ENCODE data around the gene AGMO.

- TF ChIP-seq, protein P1, sequence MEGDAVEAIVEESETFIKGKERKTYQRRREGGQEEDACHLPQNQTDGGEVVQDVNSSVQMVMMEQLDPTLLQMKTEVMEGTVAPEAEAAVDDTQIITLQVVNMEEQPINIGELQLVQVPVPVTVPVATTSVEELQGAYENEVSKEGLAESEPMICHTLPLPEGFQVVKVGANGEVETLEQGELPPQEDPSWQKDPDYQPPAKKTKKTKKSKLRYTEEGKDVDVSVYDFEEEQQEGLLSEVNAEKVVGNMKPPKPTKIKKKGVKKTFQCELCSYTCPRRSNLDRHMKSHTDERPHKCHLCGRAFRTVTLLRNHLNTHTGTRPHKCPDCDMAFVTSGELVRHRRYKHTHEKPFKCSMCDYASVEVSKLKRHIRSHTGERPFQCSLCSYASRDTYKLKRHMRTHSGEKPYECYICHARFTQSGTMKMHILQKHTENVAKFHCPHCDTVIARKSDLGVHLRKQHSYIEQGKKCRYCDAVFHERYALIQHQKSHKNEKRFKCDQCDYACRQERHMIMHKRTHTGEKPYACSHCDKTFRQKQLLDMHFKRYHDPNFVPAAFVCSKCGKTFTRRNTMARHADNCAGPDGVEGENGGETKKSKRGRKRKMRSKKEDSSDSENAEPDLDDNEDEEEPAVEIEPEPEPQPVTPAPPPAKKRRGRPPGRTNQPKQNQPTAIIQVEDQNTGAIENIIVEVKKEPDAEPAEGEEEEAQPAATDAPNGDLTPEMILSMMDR (IDR thresholded peaks at IDR 0.05): no peak
- no peak for TF ChIP-seq POLR2A (IDR thresholded peaks at IDR 0.05)
Measured at GRCh38 chr7:15607529-15608210, 45.9 kb upstream of the AGMO start.
